ENCODE measurements around the gene DACH1.

- TF ChIP-seq CTCF (IDR thresholded peaks at IDR 0.05; ENCODE audit: insufficient read depth, low read depth, low read length): no peak
- no peak for TF ChIP-seq EZH2 (IDR thresholded peaks at IDR 0.05; ENCODE audit: insufficient read depth, low read length)
Observed at GRCh38 chr13:71869274-71869673, 2.3 kb upstream of the DACH1 start.
